C4-2B (cell line): ENCODE results near the gene GALNTL6.

ENCODE experiments used
- ZFX ChIP-seq: fragments of 450-650 bp; IDR thresholded peaks from 2 replicates; pipeline ENCODE4 v1.6.1; 2017
- TF ChIP-seq, protein P1 (sequence below): fragments of 450-650 bp; conservative IDR thresholded peaks from 2 replicates; pipeline ENCODE4 v1.5.1; 2017; ENCODE audit warnings: mild to moderate bottlenecking

DNA sequence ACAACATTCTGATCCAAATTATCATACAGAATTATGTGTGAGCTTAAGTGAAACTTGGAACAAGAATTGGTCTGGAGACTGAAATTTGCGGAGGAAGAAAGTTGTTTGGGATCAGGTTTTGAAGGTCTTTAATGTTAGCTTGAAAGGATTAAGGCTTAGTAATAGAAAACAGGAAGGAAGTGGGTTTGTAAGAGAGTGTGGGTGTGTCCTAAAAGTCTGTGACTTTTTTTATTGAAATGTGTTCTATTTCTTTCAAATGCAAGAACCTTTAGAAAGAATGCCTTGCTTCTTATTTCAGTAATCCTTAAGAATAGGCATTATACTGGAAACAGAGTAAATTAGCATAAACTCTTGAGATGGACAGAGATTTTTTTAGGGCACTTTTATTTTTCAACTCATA is 198.0 kb downstream of the GALNTL6 start:
- TF ChIP-seq, protein P1, sequence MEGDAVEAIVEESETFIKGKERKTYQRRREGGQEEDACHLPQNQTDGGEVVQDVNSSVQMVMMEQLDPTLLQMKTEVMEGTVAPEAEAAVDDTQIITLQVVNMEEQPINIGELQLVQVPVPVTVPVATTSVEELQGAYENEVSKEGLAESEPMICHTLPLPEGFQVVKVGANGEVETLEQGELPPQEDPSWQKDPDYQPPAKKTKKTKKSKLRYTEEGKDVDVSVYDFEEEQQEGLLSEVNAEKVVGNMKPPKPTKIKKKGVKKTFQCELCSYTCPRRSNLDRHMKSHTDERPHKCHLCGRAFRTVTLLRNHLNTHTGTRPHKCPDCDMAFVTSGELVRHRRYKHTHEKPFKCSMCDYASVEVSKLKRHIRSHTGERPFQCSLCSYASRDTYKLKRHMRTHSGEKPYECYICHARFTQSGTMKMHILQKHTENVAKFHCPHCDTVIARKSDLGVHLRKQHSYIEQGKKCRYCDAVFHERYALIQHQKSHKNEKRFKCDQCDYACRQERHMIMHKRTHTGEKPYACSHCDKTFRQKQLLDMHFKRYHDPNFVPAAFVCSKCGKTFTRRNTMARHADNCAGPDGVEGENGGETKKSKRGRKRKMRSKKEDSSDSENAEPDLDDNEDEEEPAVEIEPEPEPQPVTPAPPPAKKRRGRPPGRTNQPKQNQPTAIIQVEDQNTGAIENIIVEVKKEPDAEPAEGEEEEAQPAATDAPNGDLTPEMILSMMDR: no peak
- no peak for TF ChIP-seq ZFX
